Right lobe of liver (tissue), 4 donors: ENCODE results near the gene CARS1.

Experiments
- POLR2A ChIP-seq: fragments of 450-650 bp; IDR thresholded peaks from one replicate; pipeline ENCODE4 v1.6.1; 2017; ENCODE audit warnings: antibody characterized with exemption, mild to moderate bottlenecking
- TF ChIP-seq, protein P1 (sequence below), 4 donors: fragments of 200-600 bp in 3 of 4; fragments of 450-650 bp in 1 of 4; IDR thresholded peaks; one replicate each; pipeline versions ENCODE4 v1.5.1 to v1.8.0; 2016 to 2022; ENCODE audit warnings: antibody characterized with exemption in 4 of 4, mild to moderate bottlenecking in 2 of 4
- donor health status: DM: no; HTN: no; CAD: no.
- donor health status: DM: no; HTN: no; CAD: no.
- donor health status: DM: no; HTN: yes; CAD: no.

- TF ChIP-seq, protein P1, sequence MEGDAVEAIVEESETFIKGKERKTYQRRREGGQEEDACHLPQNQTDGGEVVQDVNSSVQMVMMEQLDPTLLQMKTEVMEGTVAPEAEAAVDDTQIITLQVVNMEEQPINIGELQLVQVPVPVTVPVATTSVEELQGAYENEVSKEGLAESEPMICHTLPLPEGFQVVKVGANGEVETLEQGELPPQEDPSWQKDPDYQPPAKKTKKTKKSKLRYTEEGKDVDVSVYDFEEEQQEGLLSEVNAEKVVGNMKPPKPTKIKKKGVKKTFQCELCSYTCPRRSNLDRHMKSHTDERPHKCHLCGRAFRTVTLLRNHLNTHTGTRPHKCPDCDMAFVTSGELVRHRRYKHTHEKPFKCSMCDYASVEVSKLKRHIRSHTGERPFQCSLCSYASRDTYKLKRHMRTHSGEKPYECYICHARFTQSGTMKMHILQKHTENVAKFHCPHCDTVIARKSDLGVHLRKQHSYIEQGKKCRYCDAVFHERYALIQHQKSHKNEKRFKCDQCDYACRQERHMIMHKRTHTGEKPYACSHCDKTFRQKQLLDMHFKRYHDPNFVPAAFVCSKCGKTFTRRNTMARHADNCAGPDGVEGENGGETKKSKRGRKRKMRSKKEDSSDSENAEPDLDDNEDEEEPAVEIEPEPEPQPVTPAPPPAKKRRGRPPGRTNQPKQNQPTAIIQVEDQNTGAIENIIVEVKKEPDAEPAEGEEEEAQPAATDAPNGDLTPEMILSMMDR (IDR thresholded peaks at IDR 0.05) = no peak
- TF ChIP-seq POLR2A = no peak
Observed at GRCh38 chr11:2996976-2997375, 60.2 kb downstream of the CARS1 start.
